ENCODE results near the gene SPTLC3. TPM values are rescaled to one million over a fixed set of nuclear protein-coding genes. Genes with fewer than 3 reads are reported as not detected.
A peak's percentile ranks its signal among the peaks of the same experiment; 100 is the strongest.

The SPTLC3 gene
- total and polyA plus RNA-seq, 2 of the 13 experiments (the other 11 are each of a cell fraction or from before 2014, with no cell fraction given) = 20.5 to 95.6 TPM

DNA sequence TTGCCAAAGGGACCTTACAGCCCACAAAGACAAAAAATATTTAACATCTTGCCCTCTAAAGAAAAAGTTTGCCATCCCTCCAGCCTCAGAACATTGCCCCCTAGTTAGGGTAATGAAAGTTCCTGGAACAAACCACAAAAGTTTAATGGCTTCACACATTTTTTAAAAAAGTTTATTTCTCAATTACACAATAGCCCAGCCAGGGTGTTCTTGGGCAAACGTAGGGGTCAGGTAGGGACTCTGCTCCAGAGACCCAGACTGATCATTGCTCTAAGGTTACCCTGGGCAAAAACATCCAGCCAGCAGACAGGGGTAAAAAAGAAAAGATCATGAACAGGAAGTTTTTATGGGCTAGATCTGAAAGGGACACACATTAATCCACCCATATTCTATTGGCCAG is 207.8 kb downstream of the SPTLC3 start:
- FAIRE-seq (no peak), DNase-seq (ENCODE audit: low spot score) (no peak), ATAC-seq (no peak; the same call in 2 of the 3 replicates)
- H3K36me3 ChIP-seq (replicated peaks in 1 of 2; ENCODE audit: control insufficient read depth in 1 of 2, insufficient read depth in 2 of 2, low read length in 2 of 2) = no peaks in the 10 kb centered on the region
- intact Hi-C loops (cut with micrococcal nuclease; ENCODE audit: unreplicated experiment) (no loop called here), in situ Hi-C loops (cut with HindIII; ENCODE audit: extremely low pct_ligation_motif_present, low pct_unique_long_range_greater_than_20kb) (no loop called here)
- H3K4me3 ChIP-seq (replicated peaks in 1 of 3; ENCODE audit: insufficient read depth in 1 of 3, low read depth in 2 of 3, low read length in 3 of 3) = no peak overlapping the region
- H3K27me3 ChIP-seq (ENCODE audit: control insufficient read depth in 1 of 2, insufficient read depth in 2 of 2, low read length in 2 of 2) = peaks cover 0 to 31% of the 10 kb centered on the region in 2 experiments; a peak in 3 of 5 replicates
- POLR2A ChIA-PET = no interaction called here
- no peak overlapping the region for H3K9ac ChIP-seq (ENCODE audit: insufficient read depth, low read depth, low read length)
- H3K79me2 ChIP-seq (ENCODE audit: insufficient read depth, low read length) = no peaks in the 10 kb centered on the region
- WGBS (ENCODE audit: low lambda C conversion rate) = 0% methylated on average over 1 of the region's 1 CpG
- peak; percentile 53; the same call in 1 of the 2 replicates for TF ChIP-seq CEBPB (IDR thresholded peaks at IDR 0.05; ENCODE audit: borderline replicate concordance, low read depth, low read length)
- TF ChIP-seq JARID2 (CRISPR knock-in tag; IDR thresholded peaks at IDR 0.05; ENCODE audit: insufficient replicate concordance) = no peak
- peak; percentile 17; the same call in 1 of the 2 replicates for TF ChIP-seq CEBPG (CRISPR knock-in tag; IDR thresholded peaks at IDR 0.05)
- 0 out of 2 replicates have a peak, but pooled peaks have one; percentile 32 for TF ChIP-seq RXRB (CRISPR knock-in tag; IDR thresholded peaks at IDR 0.05; ENCODE audit: borderline replicate concordance)
- TF ChIP-seq, protein P1, sequence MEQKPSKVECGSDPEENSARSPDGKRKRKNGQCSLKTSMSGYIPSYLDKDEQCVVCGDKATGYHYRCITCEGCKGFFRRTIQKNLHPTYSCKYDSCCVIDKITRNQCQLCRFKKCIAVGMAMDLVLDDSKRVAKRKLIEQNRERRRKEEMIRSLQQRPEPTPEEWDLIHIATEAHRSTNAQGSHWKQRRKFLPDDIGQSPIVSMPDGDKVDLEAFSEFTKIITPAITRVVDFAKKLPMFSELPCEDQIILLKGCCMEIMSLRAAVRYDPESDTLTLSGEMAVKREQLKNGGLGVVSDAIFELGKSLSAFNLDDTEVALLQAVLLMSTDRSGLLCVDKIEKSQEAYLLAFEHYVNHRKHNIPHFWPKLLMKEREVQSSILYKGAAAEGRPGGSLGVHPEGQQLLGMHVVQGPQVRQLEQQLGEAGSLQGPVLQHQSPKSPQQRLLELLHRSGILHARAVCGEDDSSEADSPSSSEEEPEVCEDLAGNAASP (CRISPR knock-in tag; IDR thresholded peaks at IDR 0.05; ENCODE audit: borderline replicate concordance) = peak; percentile 77; the same call in 1 of the 2 replicates
- peak; percentile 13 for TF ChIP-seq SKI (IDR thresholded peaks at IDR 0.05; ENCODE audit: partially characterized antibody)
- H3K4me1 ChIP-seq (ENCODE audit: insufficient read depth, low read length) = peaks cover 24% of the 10 kb centered on the region
- H3K4me2 ChIP-seq (ENCODE audit: low read depth, low read length) = no peak overlapping the region
- BruUV-seq (replicated peaks) = no TSS peak
- H3K9me3 ChIP-seq (ENCODE audit: low read length) = no peaks in the 10 kb centered on the region
- H4K20me1 ChIP-seq (ENCODE audit: insufficient read depth, low read length) = no peaks in the 10 kb centered on the region
- CTCF ChIA-PET (ENCODE audit: low intra/inter-chr PET ratio, low total read pairs) = no interaction called here
- no peak overlapping the region for H3K27ac ChIP-seq (ENCODE audit: extremely low read length, insufficient read depth, low read length)
- H2AFZ ChIP-seq (ENCODE audit: low read length) = no peak overlapping the region

Other genes starting within 250 kb of the SPTLC3 start
- gene ISM1, start 212.3 kb downstream of the SPTLC3 start, total RNA-seq (2016; rRNA removed; fragmentation: Illumina TruSeq; extraction: Trizol) = 0.90 and 1.4 TPM in 2 replicates
- gene ISM1, start 212.3 kb downstream of the SPTLC3 start, polyA plus RNA-seq (2011; rRNA removed) = 0.38 and 0.40 TPM in 2 replicates